Hepatocyte (in vitro differentiated cells): ENCODE results near the gene ZBTB7A.

Source experiments
- EZH2 ChIP-seq: fragments of 200-600 bp; sonication (generic); IDR thresholded peaks from 2 replicates; pipeline ENCODE4 v1.6.1; 2016; ENCODE audit warnings: antibody characterized with exemption, mild to moderate bottlenecking, borderline replicate concordance
- EZH2phosphoT487 ChIP-seq: fragments of 200-600 bp; sonication (generic); IDR thresholded peaks from one replicate; pipeline ENCODE4 v1.6.1; 2018; ENCODE audit warnings: antibody characterized with exemption, mild to moderate bottlenecking, low read depth, moderate library complexity; ENCODE audit not compliant: unreplicated experiment, severe bottlenecking
- TF ChIP-seq, protein P1 (sequence below): fragments of 200-600 bp; sonication (generic); IDR thresholded peaks from 2 replicates; pipeline ENCODE4 v1.5.1; 2016; ENCODE audit warnings: antibody characterized with exemption, mild to moderate bottlenecking; ENCODE audit not compliant: poor library complexity

DNA sequence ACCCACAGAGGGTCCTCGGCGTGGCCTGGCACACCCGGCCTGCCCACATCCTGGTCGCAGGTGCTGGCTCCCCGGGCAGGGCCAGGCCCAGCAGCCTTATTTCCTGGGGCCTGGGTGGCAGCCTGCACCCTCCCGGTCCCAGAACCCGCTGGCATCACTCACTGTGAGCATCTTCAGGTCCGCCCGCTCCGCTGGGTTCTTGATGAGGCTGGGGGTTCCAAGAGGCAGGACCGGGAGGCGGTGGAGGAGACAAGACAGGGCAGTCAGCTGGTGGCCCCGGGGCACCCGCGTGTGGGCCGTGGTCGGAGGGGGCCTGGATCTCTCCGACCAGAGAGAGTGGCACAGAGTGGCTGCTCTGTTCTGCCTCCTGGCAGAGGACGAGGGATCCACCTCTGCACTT, 27.6 kb upstream of the ZBTB7A start:
- TF ChIP-seq, protein P1, sequence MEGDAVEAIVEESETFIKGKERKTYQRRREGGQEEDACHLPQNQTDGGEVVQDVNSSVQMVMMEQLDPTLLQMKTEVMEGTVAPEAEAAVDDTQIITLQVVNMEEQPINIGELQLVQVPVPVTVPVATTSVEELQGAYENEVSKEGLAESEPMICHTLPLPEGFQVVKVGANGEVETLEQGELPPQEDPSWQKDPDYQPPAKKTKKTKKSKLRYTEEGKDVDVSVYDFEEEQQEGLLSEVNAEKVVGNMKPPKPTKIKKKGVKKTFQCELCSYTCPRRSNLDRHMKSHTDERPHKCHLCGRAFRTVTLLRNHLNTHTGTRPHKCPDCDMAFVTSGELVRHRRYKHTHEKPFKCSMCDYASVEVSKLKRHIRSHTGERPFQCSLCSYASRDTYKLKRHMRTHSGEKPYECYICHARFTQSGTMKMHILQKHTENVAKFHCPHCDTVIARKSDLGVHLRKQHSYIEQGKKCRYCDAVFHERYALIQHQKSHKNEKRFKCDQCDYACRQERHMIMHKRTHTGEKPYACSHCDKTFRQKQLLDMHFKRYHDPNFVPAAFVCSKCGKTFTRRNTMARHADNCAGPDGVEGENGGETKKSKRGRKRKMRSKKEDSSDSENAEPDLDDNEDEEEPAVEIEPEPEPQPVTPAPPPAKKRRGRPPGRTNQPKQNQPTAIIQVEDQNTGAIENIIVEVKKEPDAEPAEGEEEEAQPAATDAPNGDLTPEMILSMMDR = no peak
- TF ChIP-seq EZH2 (no peak), EZH2phosphoT487 (no peak)
